Activated effector memory CD4-positive, alpha-beta T cell treated with anti-CD3 and anti-CD28 coated beads, Interleukin-2, amount 50 U/mL, for 16 hours (primary cell): Measurements from ENCODE around the gene STK36.

Source experiments
- DNase-seq: peaks from one replicate; pipeline ENCODE4 v3.0.0-alpha.2; 2020

STK36 gene

DNA sequence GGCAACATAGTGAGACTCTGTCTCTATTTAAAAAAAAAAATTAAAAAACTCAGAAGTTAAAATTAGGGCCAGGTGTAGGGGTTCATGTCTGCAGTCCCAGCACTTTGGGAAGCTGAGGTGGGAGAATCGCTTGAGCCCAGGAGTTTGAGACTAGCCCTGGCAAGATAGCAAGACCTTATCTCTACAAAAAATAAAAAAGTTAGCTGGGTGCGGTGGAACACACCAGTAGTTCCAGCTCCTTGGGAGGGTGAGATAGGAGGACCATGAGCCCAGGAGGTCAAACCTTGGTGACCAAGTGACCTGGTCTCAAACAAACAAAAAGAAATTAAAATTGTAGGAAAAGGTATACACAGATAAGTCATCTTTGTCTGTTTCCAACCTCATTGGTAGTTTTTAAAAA lies 50.0 kb downstream of the STK36 start:
- no peak for DNase-seq

DNA sequence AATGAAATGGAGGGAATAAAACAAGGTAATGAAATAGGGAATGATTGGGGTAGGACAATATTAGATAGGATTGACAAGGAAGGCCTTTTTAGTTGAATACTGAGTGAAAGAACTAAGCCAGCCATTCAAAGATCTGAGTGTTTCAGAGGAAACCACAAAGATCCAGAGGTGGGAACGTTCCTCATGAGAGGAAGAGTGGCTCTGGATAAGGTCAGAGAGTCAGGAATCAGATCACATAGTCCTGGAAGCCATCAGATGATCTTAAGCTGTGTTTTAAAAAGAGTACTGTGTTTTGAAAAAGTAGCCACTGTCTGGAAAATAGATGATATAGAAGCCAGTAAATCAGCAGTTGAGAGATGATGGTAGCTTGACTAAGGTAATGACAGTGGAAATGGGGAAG lies 50.5 kb downstream of the STK36 start:
- no peak for DNase-seq

DNA sequence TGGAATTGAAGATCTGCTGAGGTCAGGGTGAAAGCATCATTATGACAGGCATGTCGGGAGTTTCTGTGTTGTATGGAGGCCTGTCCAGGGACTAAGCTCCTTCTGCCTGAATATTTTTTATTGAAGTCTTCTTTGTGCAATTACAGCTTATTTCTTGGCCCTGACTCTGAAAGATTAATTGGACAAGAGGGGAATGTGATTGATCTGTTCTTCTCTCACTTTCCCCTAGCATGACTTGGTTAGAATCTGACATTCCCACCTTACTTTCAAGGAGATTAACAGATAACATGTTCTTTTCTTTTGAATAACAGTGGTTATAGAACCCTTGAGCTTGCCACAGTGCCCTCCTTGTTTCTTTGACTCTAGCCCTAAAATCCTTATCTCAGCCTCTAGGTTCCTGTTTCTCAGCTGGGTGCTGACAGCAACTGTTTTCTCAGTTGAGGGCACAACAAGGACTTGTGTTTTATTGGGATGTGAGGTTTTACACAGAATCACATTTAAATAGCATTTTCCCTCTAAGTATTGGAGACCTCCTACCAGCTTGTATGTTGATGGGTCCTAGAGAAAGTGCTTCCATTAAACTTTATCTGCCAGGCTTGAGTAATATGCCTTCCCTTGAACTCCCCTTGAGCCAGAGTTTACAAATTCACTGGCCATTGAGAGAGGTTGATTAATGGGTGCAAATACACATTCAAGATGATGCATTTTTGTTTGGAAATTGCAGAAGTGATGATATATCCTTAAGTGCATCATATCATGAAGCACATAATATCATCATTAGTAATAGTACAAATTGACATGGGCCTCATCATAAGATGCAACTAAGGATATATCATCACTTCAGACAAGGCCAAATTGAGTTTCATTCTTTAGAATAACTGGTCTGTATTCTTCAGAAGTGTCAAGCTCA lies 51.2 kb downstream of the STK36 start:
- DNase-seq, result no peak

DNA sequence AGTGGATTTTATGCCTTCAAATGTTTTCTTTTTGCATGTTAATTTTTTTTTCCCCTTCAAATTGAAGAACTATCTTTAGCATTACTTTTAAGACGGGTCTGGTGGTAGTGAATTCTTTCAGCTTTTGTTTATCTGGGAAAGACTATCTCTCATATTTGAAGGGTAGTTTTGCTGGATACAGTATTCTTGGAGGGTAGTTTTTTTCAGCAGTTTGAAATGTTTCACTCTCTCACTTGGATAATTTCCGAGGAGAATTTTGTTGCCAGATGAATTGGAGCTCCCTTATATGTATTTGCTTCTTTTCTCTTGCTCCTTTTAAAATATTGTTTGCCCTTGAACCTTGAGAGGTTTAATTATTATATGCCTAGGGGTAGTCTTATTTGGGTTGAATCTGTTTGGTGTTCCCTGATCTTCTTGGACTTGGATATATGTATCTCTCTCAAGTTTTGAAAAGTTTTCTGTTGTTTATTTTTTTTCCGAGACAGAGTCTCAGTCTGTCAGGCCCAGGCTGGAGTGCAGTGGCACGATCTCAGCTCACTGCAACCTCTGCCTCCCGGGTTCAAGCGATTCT lies 54.2 kb downstream of the STK36 start:
- DNase-seq, result no peak

DNA sequence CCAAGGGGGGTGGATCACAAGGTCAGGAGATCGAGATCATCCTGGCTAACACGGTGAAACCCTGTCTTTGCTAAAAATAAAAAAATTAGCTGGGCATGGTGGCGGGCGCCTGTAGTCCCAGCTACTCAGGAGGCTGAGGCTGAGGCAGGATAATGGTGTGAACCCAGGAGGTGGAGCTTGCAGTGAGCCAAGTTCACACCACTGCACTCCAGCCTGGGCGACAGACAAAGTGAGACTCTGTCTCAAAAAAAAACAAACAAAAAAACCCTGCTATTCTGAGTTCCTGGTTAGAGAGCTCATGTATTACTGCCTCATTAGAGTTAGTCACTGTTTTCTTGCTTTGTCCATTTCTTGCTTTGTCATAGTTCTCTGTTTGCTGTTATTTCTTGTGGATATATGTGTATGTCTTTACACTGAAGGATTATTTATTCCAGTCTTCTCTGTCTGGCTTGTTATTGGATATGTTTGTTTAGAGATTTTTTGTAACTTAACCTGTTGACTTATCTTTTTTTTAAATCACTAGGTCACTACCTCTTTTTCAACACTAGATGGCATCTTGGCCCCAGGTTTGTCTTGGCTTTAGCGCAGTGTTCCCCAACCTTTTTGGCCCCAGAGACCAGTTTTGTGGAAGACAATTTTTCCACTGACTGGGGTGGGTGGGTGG lies 55.7 kb downstream of the STK36 start:
- no peak for DNase-seq

DNA sequence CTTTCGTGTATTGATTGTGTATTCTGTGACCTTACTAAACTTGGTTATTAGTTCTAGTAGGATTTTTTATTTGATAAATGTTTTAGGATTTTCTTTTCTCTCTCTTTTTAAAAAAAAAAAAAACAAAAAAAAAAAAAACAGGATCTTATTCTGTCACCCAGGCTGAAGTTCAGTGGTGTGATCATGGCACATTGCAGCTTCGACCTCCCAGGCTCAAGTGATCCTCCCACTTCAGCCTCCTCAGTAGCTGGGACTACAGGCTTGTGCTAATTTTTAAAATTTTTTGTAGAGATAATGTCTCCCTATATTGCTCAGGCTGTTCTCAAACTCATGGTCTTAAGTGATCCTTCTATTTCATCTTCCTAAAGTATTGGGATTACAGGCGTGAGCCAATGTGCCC lies 57.8 kb downstream of the STK36 start:
- DNase-seq, result no peak

DNA sequence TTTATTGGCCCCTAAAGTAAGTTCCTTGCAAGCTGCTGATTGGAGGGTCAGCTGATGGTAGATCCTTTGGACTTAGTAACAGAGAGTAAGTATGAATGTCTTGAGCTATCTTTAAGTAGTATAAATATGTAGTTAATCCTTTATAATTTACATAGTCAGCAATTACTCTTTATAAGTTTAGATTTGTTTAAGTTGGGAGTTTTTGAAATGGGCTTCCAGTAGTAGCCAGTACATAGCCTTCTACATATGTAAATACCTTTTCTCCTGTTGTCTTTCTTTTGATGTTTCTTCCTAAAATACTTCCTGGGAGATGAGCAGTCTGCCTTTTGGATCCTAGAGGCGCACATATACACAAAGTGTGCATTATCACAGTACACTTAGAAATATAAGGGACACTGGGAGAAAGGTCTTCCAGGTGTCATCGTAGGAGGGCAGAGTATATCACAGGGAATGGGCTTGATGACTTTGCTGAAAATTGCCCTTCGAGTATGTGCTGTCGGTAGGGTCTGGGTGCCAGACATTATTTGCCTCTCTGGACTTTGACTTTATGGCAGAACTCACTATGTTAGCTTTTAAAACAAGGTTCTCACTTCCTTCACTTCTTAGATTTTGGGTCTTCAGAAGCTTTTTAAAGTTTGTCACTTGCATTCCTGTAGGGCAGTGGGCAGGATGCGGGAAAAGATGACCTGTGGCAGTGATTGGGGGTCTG lies 60.3 kb downstream of the STK36 start:
- DNase-seq, result no peak

DNA sequence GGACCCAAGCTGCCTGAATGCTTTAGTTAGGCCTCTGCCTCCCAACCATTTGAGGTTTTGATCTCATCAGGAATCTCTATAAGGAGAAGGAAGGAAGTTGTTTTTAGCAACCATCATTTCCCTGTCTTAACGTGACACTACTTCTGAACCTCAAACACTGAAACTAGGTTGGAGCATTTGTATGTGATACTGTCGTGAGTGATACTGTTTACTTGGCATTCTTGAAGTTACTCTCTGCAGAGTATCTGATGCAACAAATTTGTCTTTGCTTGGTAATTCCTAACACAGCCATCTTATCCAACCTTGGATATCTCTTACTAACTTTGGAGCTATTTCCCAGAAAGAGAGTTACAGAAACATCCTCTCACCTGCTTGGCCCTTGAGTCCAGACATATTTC lies 60.9 kb downstream of the STK36 start:
- DNase-seq, result no peak

DNA sequence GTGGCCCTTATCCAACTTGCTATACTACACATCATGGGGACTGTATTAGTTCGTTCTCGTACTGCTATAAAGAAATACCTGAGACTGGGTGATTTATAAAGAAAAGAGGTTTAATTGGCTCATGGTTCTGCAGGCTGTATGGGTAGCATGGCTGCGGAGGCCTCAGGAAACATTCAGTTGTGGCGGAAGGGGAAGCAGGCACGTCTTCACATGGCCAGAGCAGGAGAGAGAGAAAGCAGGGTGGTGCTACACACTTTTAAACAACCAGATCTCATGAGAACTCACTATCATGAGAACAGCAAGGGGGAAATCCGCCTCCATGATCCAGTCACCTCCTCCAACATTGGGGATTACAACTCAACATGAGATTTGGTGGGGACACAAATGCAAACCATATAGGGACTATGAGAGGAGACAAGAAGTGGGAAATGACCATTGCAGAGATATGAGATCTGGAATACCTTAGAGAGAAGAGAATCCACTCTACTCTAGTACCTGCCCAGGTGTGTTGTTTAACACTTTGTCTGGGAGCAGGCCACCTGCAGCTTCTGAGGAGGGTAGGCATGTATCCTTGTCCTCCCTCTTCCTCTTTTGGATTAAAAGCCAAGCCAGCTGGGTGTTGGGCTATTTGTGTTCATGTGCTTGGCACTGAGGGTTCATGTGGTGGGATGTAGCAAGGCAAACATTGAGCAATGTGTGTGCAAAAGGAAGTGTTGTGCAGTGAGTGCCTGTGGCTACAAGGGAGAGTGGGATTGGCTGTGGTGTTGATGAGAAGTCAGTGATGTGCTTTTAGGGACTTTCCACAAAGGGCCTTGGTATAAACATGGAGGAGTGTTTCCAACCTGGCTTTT lies 61.5 kb downstream of the STK36 start:
- DNase-seq, result no peak

DNA sequence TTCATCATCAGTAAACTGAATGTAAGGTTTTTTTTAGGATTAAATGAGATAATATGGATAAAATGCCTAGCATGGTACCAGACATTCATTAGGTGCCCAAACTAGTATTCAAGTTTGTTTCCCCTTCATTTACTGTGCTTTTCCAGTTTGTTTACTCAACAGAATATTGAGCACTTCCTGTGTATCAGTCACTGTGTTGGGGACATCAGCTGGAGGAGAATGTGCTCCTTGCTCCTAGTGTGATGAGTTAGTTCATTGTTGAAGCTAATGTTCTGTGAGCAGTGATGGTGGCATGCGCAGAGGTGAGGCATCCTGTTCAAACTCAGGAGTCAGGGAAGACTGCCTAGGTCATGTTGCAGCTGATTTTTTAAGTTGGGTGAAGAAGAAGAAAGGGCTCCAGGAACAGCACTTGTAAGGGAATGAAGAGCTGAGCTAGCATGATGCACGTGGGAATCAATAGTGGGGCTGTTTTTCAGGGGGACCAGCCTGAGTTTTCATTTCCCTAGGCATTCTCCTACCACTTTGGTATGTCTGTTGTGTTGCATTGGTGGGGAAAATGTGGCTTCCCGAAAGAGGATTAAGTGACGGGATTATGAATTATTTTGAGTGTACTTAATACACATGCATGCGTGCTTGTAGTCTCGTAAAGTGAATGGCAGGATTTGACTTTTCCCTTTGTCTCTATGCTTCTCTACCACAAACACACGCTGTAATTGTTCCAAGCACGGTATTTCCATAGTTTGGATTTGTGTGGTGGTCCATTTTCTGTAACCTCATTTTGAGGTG lies 62.5 kb downstream of the STK36 start:
- no peak for DNase-seq

DNA sequence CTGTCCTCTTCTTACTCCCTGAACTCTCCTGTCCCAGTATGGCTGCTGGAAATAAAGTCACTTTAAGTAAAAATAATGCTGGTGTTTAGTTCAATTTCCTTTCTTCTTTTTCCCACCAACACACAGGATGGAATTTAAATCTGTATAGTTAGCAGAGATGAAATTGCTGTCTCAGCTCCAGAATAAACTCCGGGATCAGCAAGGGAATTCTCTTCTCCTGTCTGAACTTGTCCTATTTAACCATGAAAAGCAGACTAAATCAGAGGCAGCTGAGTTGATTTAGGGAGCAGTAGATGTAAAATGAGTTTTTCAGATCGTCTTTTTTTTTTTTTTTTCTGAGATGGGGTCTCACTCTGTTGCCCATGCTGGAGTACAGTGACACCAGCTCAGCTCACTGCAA lies 64.6 kb downstream of the STK36 start:
- DNase-seq, result no peak

DNA sequence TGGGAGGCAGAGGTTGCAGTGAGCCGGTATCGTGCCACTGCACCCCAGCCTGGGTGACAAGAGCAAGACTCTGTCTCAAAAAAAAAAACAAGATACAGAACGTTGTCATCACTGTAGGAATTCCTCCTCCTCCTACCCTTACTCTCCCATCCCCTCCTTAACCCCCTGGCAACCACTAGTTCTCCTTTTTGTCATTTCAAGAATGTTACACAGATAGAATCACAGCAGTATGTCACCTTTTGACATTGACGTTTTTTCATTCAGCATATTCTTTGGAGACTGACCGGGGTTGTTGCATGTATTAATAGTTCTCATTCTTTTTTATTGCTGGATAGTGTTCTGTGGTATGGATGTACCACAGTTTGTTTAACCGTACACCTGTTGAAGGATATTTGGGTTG lies 71.2 kb downstream of the STK36 start:
- no peak for DNase-seq

DNA sequence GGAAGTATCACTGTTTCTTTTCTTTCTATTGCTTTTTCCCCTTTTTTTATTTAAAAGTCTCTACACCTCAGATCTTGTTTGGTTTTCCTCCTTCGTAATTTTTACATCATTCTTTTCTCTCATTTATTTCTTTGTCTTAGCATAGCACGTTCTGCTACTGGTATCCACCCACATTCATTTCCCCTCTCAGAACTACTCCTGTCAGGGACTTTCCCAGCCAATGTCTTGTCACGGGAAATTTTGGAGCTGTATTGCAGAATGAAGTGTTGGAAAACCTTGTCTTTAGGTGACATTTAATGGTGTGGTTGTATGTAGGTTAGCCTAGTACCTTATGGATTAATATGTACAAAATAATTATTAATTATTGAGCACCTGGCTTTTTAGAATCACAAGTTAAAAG lies 72.7 kb downstream of the STK36 start:
- DNase-seq, result no peak

DNA sequence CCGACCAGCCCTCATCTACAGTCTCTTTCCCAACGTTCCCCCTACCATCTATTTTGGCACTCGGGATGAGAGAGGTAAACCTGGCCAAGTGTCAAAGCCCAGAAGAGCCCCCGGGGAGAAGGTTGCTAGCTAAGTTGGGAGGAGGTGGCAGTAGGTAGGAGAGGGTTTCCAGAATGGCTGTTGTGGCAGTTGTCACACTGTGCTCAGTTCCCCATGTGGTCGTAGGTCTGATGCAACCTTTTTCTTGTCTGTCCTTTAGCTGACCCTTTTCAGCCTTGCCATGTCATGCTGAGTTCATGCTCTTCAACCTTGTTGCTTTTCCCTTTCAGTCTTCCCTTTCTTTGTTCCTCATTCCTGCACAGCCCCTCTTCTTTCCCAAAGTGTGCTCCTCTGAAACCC lies 73.3 kb downstream of the STK36 start:
- no peak for DNase-seq

DNA sequence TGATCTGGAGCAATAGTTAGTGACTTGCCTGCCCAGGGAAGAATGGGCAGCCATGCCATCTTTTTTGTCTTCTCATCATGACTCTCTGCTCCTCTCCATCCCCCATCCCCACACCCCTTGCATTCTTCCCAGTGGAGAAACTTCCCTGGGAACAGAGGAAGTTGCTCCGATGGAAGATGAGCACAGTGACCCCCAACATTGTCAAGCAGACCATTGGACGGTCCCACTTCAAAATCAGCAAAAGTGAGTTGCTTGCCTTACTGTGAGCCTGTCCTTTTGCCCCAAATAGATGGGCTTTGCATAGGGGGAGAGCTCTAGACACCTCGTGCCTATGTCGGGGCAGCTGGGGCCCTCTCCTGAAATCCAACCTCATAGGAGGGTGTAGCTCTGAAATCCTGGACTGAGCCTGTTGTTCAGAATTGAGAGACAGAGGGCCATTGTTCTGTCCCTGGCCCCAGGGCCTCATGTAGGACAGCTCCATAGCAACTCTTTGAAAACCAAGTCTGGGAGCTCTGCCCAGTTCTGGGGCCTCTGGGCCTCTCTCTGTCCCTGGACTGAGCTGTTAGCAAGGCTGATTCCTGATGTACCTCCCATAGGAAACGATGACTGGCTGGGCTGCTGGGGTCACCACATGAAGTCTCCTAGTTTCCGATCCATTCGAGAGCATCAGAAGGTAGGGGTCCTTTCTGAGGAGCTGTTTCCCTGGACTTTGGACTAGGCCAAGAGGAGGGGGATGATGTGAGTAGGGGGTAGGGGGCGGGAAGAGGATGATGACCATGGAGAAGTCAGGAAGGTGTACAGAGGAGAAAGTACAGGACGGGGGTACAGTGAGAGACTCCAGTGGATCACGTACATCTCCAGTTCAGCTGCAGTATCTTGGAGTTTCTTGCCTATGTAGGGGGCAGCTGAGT lies 73.9 kb downstream of the STK36 start:
- DNase-seq, result no peak

DNA sequence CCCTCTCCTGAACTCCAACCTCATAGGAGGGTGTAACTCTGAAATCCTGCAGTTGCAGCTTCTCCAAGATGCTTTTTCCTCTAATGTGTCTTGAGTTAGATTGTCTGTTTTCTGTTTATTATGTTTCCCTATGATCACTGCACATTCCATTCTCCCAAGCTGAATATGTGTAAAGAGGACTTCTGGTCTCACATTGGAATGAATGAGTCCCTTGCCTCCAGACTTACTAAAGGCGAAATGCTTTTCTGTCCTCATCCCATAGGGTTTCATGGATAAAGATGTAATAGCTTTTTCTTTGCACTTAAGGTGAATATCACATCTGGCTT lies 74.5 kb downstream of the STK36 start:
- no peak for DNase-seq

DNA sequence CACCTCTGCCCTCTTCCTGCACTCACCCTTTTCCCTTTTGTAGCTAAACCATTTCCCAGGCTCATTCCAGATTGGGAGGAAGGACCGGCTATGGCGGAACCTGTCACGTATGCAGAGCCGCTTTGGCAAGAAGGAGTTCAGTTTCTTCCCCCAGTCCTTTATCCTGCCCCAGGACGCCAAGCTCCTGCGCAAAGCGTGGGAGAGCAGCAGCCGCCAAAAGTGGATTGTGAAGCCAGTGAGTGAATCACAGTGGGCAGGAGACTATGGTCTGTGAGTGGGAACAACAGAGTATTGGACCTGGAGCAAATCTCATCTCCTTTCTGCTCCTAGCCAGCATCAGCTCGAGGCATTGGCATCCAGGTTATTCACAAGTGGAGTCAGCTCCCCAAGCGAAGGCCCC lies 75.1 kb downstream of the STK36 start:
- no peak for DNase-seq

DNA sequence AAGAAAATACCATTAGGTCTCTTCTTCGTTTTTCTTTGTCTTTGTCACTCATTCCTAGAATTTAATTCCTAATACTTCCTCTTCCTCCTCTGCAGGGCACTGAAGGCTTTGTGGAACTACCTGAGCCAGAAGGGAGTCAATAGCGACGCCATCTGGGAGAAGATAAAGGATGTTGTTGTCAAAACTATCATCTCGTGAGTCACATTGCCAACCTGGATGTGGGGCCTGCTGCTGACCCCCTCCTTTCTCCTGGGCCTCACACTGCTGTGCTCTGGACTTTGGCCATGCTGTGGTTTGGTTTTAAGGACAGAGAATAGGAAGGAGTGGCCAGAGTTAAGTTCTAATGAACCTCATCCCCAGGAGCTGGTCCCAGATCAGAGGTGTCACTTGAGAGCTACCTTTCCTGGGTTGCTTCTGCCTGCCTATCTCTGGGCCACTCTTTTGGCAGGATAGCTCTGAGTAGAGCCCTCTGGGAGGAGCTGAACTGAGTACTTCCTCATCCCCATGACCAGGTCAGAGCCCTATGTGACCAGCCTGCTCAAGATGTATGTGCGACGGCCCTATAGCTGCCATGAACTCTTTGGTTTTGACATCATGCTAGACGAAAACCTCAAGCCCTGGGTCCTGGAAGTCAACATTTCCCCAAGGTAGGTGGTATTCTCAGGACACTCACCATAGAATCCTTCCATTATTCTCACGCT lies 77.0 kb downstream of the STK36 start:
- DNase-seq, result no peak
